Panc1 (cell line): ENCODE data around the gene NPEPL1. TPM values are rescaled to one million over a fixed set of nuclear protein-coding genes. Genes with fewer than 3 reads are reported as not detected.

ENCODE experiments used
- ATAC-seq: fragments of 200-7000 bp; cut with Tn5 transposase; 2 replicates; pipeline ENCODE4 v1.9.1; 2020; ENCODE audit warnings: mild to moderate bottlenecking, moderate library complexity
- BruUV-seq: library from RNA; stranded (reverse); fragments of 400-500 nt; replicated peaks from 2 replicates; lab custom pipeline; 2021; lab: Mats Ljungman, UMichigan
- CTCF ChIA-PET: fragments of 300-600 bp; sonication (Branson Sonifier 250); formaldehyde crosslinking; loops from one replicate; lab custom pipeline; 2022; ENCODE audit warnings: antibody characterized with exemption; lab: Charles Lee
- POLR2A ChIA-PET: fragments of 300-600 bp; sonication (Branson Sonifier 250); formaldehyde crosslinking; loops from one replicate; lab custom pipeline; 2022; ENCODE audit warnings: antibody characterized with exemption; lab: Charles Lee
- DNase-seq: peaks from one replicate; pipeline ENCODE4 v3.0.0-alpha.2; 2010; ENCODE audit warnings: low read depth, low spot score
- H3K27ac ChIP-seq: 2 replicates; pipeline ENCODE4 v1.5.1; 2011; ENCODE audit warnings: mild to moderate bottlenecking, low read length, inconsistent platforms
- H3K27me3 ChIP-seq: fragments of 200-500 bp; sonication (Bioruptor generic); 2 replicates; pipeline ENCODE4 v1.6.0; 2014; ENCODE audit warnings: low read length, inconsistent platforms; ENCODE audit not compliant: control insufficient read depth, insufficient read depth
- H3K36me3 ChIP-seq: fragments of 200-500 bp; sonication (Bioruptor generic); 2 replicates; pipeline ENCODE4 v1.5.1; 2014; ENCODE audit warnings: inconsistent platforms, mild to moderate bottlenecking, low read length, moderate library complexity; ENCODE audit not compliant: control insufficient read depth, insufficient read depth
- H3K4me1 ChIP-seq: 2 replicates; pipeline ENCODE4 v1.5.1; 2011; ENCODE audit warnings: inconsistent platforms, mild to moderate bottlenecking, low read length, moderate library complexity; ENCODE audit not compliant: control insufficient read depth, insufficient read depth
- H3K4me3 ChIP-seq, 2 experiments: 2 replicates each; pipeline ENCODE4 v1.5.1; 2011 to 2012; ENCODE audit warnings: low read depth in 2 of 2, low read length in 2 of 2, mild to moderate bottlenecking in 2 of 2, inconsistent platforms in 1 of 2, moderate library complexity in 1 of 2
- H3K9me3 ChIP-seq: fragments of 200-500 bp; sonication (Bioruptor generic); 2 replicates; pipeline ENCODE4 v1.5.1; 2014; ENCODE audit warnings: low read depth, mild to moderate bottlenecking, inconsistent platforms, low read length, moderate library complexity; ENCODE audit not compliant: control insufficient read depth, insufficient read depth
- CTCF ChIP-seq: fragments of 450-650 bp; IDR thresholded peaks from 2 replicates; pipeline ENCODE4 v1.5.1; 2017; ENCODE audit warnings: mild to moderate bottlenecking
- POLR2AphosphoS5 ChIP-seq: IDR thresholded peaks from 2 replicates; pipeline ENCODE4 v1.6.1; 2012; ENCODE audit warnings: mild to moderate bottlenecking, low read depth, low read length, moderate library complexity
- SIN3A ChIP-seq: IDR thresholded peaks from 2 replicates; pipeline ENCODE4 v1.6.1; 2012; ENCODE audit warnings: low read depth, mild to moderate bottlenecking, low read length, moderate library complexity, borderline replicate concordance; ENCODE audit not compliant: insufficient read depth
- TCF7L2 ChIP-seq: IDR thresholded peaks from 2 replicates; pipeline ENCODE4 v1.6.1; 2011; ENCODE audit warnings: mild to moderate bottlenecking, low read depth, low read length, inconsistent platforms
- in situ Hi-C: cut with HindIII; loops from 2 replicates; pipeline ENCODE4 v1.10.0; 2016; ENCODE audit warnings: low sequenced_read_pairs, low pct_unique_long_range_greater_than_20kb
- intact Hi-C: fragments of 100-400 bp; cut with micrococcal nuclease; formaldehyde crosslinking; loops from one replicate; pipeline ENCODE4 v1.10.0; 2022; ENCODE audit not compliant: unreplicated experiment
- total RNA-seq: library from RNA; stranded (reverse); gene quantifications from one replicate; pipeline ENCODE4 v1.2.1, GENCODE V29; 2021; ENCODE audit not compliant: unreplicated experiment
- TF ChIP-seq, protein P1 (sequence below), 2 experiments: IDR thresholded peaks; 2 replicates each; pipeline ENCODE4 v1.6.1; 2011 to 2012; ENCODE audit warnings: low read depth in 2 of 2, control low read depth in 1 of 2, low read length in 1 of 2, mild to moderate bottlenecking in 1 of 2, moderate library complexity in 1 of 2; ENCODE audit not compliant: insufficient read depth in 1 of 2

The NPEPL1 gene
- total RNA-seq, 1 experiment from 2014 or later, result 27.4 TPM

DNA sequence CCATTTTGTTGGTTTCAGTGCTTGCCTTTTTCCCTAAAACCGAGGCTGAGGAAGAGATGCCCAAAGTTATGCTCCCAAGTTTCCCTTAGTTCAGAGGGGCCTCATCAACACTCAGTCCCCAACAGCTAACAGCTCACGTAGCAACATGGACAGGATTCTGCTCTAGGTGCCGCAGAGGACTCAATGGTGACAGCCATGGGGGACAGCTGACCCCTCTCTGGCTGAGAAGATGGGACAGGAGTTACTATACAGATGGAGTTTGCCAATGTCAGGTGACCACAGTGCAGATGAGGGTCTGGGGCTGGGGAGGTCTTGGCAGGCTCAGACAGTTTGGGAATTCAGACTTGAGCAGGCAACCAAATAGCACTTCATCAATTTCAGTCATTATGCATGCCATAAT lies 67.3 kb downstream of the NPEPL1 start:
- Histone ChIP-seq H3K4me3 (no peak overlapping the region), H3K4me1 (no peaks in the 10 kb centered on the region), H3K36me3 (no peaks in the 10 kb centered on the region), H3K9me3 (no peaks in the 10 kb centered on the region), H3K27me3 (peaks cover 13% of the 10 kb centered on the region), H3K27ac (no peak overlapping the region)
- DNase-seq, result no peak
- no peak for ATAC-seq
- ChIA-PET CTCF (no interaction called here), POLR2A (no interaction called here)
- in situ Hi-C loops, result no loop called here
- TF ChIP-seq SIN3A, result no peak
- TF ChIP-seq TCF7L2, result no peak
- TF ChIP-seq CTCF, result no peak
- TF ChIP-seq, protein P1, sequence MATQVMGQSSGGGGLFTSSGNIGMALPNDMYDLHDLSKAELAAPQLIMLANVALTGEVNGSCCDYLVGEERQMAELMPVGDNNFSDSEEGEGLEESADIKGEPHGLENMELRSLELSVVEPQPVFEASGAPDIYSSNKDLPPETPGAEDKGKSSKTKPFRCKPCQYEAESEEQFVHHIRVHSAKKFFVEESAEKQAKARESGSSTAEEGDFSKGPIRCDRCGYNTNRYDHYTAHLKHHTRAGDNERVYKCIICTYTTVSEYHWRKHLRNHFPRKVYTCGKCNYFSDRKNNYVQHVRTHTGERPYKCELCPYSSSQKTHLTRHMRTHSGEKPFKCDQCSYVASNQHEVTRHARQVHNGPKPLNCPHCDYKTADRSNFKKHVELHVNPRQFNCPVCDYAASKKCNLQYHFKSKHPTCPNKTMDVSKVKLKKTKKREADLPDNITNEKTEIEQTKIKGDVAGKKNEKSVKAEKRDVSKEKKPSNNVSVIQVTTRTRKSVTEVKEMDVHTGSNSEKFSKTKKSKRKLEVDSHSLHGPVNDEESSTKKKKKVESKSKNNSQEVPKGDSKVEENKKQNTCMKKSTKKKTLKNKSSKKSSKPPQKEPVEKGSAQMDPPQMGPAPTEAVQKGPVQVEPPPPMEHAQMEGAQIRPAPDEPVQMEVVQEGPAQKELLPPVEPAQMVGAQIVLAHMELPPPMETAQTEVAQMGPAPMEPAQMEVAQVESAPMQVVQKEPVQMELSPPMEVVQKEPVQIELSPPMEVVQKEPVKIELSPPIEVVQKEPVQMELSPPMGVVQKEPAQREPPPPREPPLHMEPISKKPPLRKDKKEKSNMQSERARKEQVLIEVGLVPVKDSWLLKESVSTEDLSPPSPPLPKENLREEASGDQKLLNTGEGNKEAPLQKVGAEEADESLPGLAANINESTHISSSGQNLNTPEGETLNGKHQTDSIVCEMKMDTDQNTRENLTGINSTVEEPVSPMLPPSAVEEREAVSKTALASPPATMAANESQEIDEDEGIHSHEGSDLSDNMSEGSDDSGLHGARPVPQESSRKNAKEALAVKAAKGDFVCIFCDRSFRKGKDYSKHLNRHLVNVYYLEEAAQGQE (IDR thresholded peaks at IDR 0.05; ENCODE audit: insufficient read depth in 1 of 2, low read depth in 2 of 2, low read length in 1 of 2), result no peak
- TF ChIP-seq POLR2AphosphoS5, result no peak
- intact Hi-C loops, result no loop called here
- BruUV-seq, result no TSS peak

GRCh38 chr20:58760856-58761255 lies 68.3 kb downstream of the NPEPL1 start:
- Histone ChIP-seq H3K4me3 (no peak overlapping the region), H3K4me1 (no peaks in the 10 kb centered on the region), H3K27ac (no peak overlapping the region), H3K27me3 (peaks cover 17% of the 10 kb centered on the region), H3K9me3 (no peaks in the 10 kb centered on the region), H3K36me3 (no peaks in the 10 kb centered on the region)
- ATAC-seq (no peak), DNase-seq (no peak)
- no TSS peak for BruUV-seq
- ChIA-PET CTCF (no interaction called here), POLR2A (no interaction called here)
- in situ Hi-C loops (no loop called here), intact Hi-C loops (no loop called here)
- no peak for TF ChIP-seq TCF7L2
- no peak for TF ChIP-seq POLR2AphosphoS5
- TF ChIP-seq, protein P1 (IDR thresholded peaks at IDR 0.05; ENCODE audit: insufficient read depth in 1 of 2, low read depth in 2 of 2, low read length in 1 of 2), result no peak
- no peak for TF ChIP-seq CTCF
- TF ChIP-seq SIN3A, result no peak
